Stimulated activated CD8-positive, alpha-beta memory T cell treated with anti-CD3 and anti-CD28 coated beads, Interleukin-15, amount 100 ng/mL, for 24 hours (primary cell): Measurements from ENCODE around the gene DCAF5.
"Not testable (repeated sequence)": the region's sequence is repeated elsewhere in the genome, so short reads cannot be mapped to it uniquely, and the experiment has no call there.

Experiments used
- DNase-seq: peaks from one replicate; pipeline ENCODE4 v3.0.0-alpha.2; 2020; ENCODE audit warnings: low read depth

Gene DCAF5

DNA sequence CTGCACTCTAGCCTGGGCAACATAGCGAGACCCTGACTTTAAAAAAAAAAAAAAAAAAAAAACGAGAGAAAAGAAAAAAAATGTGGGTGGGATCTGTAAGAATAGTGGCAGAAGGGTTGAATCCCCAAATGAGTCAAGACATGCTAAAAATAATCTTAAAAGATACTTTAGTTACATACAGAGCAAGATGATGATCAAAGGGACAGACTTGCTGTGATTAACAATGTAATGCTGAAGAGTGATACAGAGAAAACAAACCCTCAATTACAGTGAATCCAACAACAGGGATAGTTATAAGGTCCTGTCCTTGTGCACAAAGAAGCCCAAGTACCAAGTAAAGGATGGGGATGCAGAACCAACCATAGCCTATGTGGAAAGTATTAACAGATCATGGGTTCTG lies 80.3 kb downstream of the DCAF5 start:
- no peak for DNase-seq

DNA sequence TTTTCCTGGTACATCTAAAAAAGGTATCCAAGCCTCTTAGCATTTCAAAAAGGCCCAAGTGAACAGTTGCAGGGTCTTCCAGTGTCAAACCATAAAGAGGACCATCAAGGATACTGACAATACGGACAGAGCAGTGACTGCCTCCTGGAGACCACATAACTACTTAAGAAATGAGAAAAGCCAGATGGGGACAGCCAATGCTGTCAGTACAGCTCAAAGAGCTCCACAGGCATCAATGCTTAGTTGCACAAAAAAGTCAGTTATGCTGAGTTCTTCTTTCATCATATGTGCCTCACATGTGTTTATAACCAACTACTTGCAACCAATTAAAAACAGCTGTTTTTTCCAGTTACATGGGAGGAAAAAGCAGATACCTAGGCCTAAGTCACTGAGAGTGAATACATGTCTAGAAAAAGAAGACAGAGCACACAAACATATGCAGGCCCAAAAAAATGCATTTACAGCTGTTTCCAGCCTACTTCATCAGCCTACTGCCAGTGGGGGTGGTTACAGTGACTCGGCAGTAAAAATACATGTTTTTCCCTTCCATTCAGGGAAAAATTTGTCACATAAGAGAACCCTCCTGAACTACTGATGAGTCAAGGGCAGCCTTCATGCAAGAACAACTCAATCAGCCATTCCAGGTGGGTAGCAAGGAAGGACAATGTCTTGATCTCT lies 84.0 kb downstream of the DCAF5 start:
- no peak for DNase-seq

DNA sequence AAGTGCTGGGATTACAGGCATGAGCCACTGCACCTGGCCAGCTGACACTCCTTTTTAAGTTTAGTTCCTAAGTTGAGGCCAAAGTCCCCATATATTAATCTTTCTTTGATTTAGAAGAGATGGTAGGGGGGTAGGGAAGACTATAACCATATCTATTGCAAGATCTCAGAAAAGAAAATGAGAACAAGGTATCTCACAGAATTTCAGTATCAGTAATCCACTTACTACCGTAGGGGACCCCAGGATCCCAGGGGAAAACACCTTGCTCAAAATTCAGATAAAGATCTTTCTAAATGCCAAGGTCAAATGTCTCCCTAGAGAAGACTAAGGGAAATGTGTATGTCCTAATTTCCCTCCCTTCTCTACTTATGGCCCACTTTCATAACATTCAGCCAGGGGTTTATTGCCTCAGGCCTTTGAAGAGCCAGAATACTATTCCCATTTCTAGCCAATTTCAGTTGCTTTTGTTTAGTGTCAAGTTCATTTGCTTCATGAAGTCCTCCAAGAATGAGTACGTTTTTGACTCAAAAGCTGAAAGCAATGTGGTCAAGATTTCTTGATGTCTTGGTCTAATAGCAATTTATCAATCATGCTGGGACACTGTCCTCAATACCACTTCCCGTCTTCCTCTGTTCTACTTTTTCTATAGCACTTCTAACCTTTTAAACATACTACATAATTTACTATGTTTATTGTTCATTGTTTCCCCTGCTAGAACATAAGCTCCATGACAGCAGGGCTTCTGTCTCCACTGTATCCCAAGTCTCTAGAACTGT lies 86.3 kb downstream of the DCAF5 start:
- DNase-seq, result no peak

DNA sequence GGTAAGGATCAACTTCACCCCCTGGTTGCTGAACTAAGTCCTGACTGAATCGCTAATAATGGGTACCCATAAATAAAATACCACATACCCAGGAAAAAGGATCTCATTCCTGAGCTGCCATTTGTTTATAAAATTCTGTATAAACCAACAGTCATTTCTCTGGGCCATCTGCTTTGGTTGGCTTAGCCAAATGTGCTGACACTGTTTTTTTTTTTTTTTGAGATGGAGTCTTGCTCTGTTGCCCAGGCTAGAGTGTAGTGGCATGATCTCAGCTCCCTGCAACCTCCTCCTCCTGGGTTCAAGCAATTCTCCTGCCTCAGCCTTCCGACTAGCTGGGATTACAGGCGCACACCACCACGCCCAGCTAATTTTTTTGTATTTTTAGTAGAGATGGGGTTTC lies 87.0 kb downstream of the DCAF5 start:
- DNase-seq, result not testable (repeated sequence)

DNA sequence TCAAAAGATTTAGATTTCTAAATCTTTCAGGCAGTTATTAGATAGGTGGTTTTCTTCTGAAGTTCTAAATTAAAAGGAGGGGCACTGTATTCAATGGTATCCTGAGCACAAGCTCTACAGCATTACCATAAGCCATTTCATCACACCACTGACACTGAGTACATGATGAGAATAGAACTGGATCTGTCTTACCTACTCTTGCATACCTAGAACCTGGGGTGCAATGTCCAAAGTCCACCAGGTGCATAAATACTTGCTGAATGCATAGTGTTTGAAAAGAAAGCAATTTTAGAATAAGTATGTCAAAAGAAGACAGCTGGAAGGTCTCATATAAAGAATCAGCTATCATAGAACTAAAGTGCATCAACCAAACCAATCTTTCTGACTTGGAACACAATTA lies 88.3 kb downstream of the DCAF5 start:
- DNase-seq, result no peak

DNA sequence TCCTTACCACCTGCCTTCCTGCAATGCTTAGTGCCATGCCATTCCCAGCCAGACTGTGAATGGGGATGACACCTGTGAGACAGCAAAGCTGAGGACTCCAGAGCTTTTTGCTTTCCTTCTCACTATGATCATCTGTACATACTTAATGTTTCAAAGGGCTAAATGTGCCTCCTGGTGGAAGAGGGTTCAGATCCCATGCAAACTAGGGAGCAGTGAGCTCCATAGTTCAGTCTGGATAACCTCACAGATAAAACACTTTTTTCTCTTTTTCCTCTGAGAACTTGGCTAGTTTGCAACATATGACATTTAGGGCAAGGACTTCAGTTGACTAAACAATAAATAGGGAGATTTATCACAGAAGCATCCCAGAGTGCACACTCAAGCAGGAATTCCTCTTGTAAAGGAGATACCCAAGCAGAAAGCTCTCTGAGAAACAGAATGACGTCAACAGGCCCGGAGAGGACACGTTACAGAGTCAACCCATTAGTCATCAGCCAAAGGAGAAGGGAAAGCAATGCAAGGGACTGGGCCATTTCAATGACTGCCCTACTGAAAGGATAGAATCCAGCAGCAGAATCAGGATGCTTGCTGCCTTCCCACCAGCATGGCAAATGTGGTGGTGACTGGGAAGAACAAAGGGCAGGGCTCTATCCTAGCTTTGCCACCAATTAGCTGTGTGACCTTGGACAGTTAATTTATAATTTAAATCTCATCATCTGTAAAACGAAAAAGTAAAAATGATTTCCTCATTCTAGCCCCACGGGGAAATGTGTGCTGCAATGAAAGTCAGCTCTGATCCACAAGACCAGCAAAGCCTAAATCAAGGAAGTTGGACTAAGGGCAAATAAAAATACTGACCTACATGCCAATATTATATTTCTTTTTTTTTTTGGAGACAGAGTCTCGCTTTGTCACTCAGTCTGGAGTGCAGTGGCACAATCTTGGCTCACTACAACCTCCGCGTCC lies 93.0 kb downstream of the DCAF5 start:
- no peak for DNase-seq

DNA sequence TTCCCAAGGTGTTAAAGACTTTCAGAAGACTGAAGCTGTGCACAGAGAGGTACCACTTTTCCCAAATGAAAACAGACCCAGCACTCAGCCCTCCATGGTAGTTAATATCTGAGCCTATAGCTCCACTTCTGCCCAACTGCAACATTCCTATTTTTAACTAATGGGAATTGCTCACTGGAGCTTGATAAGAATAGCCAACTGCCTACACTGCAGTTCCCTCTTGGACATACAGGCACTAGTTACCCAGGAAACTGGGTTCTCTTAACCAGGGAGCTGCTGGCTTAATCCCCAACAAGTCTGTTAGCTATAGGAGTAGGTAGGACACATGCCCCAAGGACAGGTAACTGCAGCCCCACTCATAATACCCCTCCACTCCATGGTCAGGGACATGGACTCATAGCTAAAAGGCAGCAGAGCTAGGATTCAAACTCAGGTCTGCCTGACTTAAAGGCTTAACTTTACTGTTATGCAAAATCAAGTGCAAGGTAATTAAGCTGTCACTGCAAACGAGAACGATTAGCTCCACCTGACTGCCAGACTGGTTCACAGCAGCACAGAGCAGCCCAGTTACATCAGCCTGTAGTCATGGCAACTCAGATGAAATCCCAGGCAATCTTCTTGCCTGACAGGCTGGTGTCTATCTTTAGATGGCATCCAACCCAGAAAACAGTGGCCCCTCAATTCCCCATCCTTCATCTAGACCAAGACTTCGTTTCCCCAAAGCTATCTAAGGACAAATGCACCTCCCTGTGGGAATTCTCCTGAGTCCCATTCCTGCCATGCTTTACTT lies 96.7 kb downstream of the DCAF5 start:
- no peak for DNase-seq

DNA sequence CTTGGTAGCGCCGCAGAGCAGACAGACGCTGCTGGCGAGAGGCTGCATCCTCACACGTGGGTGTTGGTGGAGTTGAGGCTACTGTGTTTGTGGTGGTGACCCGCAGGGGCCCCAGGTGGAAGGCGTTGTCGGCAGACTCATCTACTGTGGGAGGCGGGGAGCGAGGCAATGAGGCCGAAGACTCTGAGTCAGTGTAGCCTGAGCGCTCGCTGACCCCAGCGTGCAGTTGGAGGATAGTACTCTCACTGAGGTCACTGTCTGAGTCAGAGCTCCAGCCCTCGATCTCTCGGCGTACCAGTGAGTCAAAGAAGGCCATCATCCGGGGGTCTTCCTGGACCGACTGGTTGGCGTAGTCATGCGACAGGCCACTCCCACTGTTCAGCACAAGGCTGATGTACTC lies 97.8 kb downstream of the DCAF5 start:
- no peak for DNase-seq

DNA sequence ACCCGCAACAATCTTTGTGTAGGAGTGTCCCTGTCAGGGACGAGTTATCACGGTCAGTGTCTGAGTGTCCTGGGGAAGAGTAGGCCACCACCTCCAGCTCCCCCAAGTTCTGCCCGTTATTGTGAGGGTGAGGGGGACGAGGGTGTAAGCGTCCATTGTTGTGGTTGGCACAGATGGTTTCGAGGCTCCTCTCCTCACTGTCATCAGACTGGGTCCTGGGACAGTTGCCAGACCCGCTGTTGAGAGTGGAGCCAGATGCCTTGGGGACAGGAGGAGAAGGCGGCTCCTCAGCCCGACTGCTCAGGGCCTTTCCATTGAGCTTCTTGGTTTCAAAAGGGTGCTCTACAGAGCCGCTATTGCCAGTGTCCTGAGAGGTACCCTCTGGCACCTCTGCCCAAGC lies 98.9 kb downstream of the DCAF5 start:
- DNase-seq, result no peak

DNA sequence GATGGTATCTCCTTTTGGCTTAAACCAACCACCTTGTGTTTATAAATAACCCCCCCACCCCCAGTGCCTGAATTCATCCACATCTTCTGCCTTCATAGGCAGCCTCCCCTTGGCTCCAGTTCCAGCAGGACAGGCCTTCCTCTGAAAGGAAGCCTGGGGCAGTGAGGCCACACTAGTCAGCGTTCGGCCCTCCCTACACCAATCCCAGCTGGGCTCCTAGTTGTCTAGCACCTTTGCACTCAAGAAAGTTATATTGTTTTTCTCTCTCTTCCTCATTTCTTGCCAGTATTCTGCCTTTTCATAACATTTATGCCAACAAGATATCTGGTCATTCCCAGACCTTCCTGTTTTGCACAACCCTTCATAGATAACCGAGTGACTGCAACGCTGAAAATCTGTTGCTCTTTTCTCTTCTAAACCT lies 100.7 kb downstream of the DCAF5 start:
- no peak for DNase-seq

DNA sequence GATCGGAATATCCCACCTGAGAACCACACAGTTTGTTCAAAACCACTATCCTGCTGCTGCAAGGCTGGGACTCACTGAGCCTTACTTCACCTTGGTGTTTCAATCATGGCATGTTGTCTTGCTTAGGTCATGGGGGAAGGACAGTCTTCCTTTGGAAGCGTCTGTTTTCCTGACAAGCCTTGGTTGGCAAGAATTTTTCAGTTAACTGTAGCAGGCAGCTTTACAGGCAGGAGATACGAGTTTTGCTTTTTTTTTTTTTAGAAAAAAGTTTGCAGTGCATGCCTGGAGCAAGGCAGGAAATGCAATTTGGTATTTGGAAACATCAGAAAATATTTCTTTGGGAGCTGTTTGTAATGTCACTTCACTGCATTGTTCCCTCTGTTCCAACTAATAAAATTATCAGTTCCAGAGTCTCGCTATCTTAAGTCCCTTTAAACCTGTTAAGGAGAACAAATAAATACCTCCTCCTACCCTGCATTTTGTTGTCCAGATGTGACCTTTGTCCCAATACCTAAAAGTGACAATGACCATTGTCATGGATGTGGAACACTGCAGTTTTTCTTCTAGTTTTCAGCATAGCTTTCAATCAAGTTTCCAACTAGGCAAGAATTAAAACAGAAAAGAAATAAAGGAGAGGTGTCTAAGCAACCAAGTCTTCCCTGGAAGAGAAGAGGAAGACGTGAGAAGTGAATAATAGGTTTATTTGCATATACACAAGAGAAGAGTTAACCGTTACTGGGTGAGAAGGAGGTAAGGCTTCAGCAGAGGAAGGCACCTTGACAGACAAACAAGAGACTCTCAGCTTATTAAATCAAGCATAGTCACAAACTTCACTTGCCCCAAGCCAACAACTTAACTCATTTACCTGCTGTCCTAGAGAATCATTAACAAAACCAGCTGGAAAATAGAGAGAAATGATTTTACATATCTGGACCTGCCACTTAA lies 102.4 kb downstream of the DCAF5 start:
- DNase-seq, result no peak

DNA sequence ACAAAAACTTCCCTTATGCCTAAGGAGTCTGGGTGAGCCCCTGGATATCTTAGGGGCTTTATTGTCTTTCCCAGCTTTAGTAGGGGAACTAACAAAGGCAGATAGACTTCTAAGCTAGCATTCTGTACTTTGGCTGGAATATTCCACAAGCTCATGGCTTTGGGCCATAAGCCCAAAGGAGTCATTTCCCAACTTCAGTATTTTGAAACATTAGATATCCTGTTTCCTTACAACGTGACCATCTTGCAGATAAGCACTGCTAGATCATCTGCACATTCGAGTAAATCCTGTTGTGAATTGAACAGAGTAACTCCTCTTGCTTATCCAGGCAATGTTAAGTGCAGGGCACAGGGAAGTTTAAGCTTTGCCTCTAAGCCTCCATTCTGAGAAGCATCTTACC lies 103.2 kb downstream of the DCAF5 start:
- DNase-seq, result no peak

DNA sequence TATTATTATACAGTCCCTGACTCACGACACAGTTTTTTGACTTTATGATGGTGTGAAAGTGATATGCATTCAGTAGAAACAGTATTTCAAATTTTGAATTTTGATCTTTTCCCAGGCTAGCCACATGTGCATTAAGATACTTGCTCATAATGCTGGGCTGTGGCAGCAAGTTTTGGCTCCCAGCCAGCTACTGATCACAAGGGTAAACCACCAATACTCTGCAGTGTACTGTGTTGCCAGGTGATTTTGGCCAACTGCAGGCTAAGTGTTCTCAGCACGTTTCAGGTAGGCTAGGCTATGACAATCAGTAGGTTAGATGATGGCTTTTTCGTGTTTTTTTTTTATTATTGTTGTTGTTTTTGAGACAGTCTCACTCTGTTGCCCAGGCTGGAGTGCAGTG lies 104.5 kb downstream of the DCAF5 start:
- DNase-seq, result no peak

DNA sequence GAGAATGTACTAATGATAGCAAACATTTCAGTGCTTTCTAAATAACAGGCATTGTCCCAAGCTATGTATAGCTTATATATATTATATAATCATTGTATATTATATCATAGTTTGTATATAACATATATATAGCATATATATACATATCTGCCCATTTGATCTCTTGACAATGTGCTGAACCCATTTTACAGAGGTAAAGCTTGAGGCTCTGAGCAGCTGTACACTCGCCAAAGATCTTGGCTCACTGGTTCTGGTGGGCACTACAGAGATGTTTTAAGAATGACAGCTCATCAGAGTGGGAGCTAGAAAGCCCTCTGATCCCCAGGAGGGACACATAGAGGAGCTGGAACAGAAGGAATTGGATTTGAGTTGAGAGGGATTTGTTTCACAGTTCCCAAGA lies 105.7 kb downstream of the DCAF5 start:
- no peak for DNase-seq

DNA sequence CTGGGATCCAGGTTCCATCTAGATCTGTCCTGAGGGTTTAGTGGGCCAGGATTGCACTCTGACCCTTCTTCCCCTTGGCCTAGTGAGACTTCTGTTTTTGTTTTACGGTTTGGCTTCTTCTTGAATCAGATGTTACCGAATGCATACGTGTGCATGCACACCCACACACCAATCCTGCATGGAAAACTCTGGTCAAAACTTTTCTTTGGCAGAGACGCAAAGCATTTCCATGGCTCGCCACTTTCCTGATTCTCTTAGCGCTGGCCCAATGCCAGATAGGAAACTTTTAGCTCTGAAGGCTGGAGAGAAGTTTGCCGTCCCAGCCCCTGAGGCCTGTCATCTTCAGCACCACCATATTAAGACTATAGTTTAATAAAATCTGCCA lies 106.5 kb downstream of the DCAF5 start:
- DNase-seq, result no peak

DNA sequence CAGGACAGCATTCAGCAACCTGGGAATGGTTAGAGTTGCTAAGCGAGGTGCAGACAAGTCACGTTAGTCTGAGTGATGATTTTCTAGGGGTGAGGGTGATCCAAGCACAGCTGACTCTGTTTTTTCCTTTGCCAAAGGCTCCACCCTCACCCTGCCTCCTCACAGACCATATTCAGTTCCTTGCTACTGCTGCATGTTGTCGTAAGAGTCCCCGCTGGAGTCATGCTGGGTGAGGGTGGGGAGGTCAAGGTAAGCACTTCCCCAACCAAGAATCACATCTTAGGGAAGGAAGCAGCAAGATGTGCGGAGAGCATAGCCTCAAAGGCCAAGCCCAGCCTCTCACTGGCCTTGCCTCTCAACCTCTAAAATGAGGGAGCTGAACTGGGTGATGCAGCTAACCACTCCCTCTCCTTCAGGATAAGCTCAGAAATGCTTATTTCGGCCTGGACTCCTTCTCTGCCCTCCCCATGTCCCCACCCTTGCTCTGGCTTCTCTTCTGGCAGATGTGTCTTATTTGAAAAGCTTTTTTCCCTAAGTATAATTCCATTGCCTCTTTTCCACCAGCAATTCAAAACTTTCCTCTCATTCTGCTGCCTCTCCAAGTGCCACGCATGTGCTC lies 107.0 kb downstream of the DCAF5 start:
- DNase-seq, result no peak

DNA sequence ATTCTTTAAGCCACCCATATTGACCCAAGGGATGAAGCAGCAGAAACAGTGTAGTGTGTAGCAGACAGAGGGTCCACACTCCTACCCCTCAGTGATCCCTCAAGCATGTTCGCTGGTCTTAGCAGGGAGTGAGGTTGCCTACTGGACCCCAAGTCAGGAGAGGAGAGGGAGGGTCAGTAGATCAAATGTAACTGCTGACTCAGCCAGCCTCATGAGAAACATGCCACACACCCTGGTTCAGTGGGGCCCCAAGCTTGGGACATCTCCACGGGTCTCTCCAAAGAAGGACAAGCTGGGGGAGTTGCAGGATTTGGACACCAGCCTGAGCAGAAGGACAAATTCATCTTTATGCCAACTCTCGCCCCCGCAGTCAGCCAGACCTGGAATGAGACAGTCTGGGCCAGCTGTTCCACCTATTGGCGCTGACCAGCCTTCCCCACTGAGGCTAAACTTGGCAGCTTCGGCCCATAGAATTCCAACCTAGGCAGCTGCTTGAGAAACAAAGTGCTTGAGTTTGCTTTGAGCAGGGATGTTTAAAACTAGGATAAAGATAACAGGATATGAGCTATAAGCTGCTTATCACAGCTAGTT lies 107.9 kb downstream of the DCAF5 start:
- no peak for DNase-seq

DNA sequence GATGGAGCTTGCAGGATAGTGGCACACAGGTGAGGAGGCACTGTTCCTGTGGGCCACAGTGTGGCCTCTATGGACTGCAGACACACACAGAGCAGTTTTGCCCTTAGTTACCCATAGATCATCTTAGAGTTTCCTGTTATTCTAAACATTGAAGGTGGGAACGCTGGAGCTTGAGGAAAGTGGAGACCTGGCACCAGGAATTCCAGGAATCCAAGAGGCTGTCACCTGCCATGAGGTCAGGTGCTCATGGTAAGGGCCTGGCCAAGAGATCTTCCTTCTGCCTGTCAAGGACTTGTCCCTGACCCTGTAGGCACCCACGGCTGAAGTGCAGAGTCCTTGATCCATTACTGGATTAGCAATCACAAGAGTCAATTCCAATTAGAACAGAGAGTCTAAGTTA lies 108.6 kb downstream of the DCAF5 start:
- no peak for DNase-seq

DNA sequence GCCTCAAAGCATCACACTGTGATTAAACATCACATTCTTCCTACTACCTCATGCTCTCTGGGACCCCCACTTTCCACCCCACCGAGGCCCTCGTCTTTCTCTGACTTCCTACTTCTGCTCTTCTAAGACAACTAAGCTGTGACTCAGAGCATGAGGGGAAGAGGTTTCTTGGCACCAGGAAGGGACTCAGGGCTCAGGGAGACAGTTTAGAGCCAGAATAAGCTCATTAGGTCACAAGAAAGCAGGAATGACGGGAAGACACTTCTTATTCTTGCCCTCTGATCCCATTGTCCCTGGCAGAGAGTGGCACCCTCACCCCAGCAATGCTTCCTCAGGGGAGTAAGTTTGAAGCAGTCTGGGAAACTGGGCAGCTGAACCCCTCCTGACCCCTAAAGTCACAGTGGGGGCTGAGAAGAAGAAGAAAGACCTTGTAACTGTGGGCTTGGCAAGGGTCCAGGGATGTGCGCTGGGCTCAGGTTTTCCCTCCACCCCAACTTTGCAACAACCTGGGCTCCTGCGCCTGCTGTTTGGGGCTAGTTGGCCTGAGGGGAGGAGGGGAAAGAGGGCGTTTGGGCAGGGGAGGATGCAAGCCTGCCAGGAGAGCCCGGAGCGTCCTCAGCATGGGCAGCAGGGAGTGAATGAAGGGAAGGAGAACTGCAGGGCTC lies 109.2 kb downstream of the DCAF5 start:
- DNase-seq, result no peak
